Measurements from ENCODE around the gene OPCML.

The OPCML gene

GRCh38 chr11:132821499-132821898, 710.8 kb downstream of the OPCML start:
- DNase-seq: no peak

GRCh38 chr11:132821014-132821413, 711.3 kb downstream of the OPCML start:
- DNase-seq: no peak

GRCh38 chr11:132818951-132819350, 713.4 kb downstream of the OPCML start:
- DNase-seq: no peak

- DNase-seq: no peak
These were observed 714.9 kb downstream of the OPCML start for GRCh38 chr11:132817387-132817786.

- DNase-seq: no peak
These were observed 717.9 kb downstream of the OPCML start for GRCh38 chr11:132814410-132814809.

- no peak for DNase-seq
These were observed 720.7 kb downstream of the OPCML start for GRCh38 chr11:132811649-132812048.

GRCh38 chr11:132809070-132809469, 723.2 kb downstream of the OPCML start:
- no peak for DNase-seq

- DNase-seq: no peak
These were observed 728.0 kb downstream of the OPCML start for GRCh38 chr11:132804258-132804657.

- DNase-seq: no peak
These were observed 728.9 kb downstream of the OPCML start for GRCh38 chr11:132803436-132803835.

- DNase-seq: no peak
These were observed 729.4 kb downstream of the OPCML start for GRCh38 chr11:132802947-132803346.

- no peak for DNase-seq
These were observed 738.5 kb downstream of the OPCML start for GRCh38 chr11:132793831-132794230.

- DNase-seq: no peak
These were observed 739.8 kb downstream of the OPCML start for GRCh38 chr11:132792341-132793140.

- DNase-seq: no peak
These were observed 741.3 kb downstream of the OPCML start for GRCh38 chr11:132790971-132791370.

GRCh38 chr11:132790466-132790865, 741.8 kb downstream of the OPCML start:
- DNase-seq: no peak

GRCh38 chr11:132788816-132789325, 743.4 kb downstream of the OPCML start:
- no peak for DNase-seq

GRCh38 chr11:132785878-132786277, 746.4 kb downstream of the OPCML start:
- no peak for DNase-seq

- DNase-seq: no peak
These were observed 747.9 kb downstream of the OPCML start for GRCh38 chr11:132784441-132784840.

GRCh38 chr11:132782102-132782501, 750.2 kb downstream of the OPCML start:
- DNase-seq: peak; percentile 31

- no peak for DNase-seq
These were observed 752.3 kb downstream of the OPCML start for GRCh38 chr11:132780046-132780445.

GRCh38 chr11:132779497-132779896, 752.8 kb downstream of the OPCML start:
- no peak for DNase-seq

- DNase-seq: no peak
These were observed 755.0 kb downstream of the OPCML start for GRCh38 chr11:132777067-132777975.

GRCh38 chr11:132773751-132774150, 758.5 kb downstream of the OPCML start:
- no peak for DNase-seq

- no peak for DNase-seq
These were observed 759.4 kb downstream of the OPCML start for GRCh38 chr11:132772703-132773545.
